Measurements from ENCODE around the gene SLC43A3.

DNA sequence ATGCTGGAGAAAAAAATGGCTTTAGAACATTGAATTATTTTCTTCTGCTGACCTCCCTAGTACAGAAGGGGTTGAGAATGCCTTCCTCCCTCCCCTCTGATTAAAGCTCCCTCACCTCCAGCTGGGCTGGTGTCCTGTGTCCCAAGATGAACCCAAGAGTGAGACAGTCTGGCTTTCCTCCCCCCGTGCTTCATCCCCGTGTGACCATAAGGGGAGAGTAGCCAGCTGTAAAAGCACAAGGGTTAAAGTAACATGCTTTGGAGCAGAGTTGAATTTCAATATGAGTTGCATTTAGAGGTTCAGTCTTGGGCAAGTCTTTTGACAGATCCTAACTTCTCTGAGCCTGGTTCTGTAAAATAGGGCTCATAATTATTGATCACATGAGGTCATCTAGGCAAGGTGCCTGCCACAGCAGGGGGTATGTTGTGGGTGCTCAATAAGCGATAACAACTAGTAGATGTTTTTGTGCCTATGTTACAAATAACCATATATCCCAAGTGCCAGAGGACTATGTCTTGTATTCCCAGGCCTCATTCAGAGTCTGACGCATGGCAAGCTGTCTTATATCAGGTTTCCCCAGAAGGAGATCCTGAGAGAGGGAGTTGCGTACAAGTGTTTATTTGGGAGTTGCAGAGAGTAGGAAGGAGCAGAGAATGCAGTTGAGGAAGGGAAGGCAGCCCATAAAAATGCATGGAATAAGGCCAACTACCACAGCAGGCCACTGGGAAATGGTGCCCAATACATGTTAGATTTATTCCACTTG is 40.6 kb downstream of the SLC43A3 start:
- TF ChIP-seq POLR2A (IDR thresholded peaks at IDR 0.05) (no peak), EP300 (IDR thresholded peaks at IDR 0.05) (no peak)
- TF ChIP-seq, protein P1, sequence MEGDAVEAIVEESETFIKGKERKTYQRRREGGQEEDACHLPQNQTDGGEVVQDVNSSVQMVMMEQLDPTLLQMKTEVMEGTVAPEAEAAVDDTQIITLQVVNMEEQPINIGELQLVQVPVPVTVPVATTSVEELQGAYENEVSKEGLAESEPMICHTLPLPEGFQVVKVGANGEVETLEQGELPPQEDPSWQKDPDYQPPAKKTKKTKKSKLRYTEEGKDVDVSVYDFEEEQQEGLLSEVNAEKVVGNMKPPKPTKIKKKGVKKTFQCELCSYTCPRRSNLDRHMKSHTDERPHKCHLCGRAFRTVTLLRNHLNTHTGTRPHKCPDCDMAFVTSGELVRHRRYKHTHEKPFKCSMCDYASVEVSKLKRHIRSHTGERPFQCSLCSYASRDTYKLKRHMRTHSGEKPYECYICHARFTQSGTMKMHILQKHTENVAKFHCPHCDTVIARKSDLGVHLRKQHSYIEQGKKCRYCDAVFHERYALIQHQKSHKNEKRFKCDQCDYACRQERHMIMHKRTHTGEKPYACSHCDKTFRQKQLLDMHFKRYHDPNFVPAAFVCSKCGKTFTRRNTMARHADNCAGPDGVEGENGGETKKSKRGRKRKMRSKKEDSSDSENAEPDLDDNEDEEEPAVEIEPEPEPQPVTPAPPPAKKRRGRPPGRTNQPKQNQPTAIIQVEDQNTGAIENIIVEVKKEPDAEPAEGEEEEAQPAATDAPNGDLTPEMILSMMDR (IDR thresholded peaks at IDR 0.05), result no peak

Data from gastroesophageal sphincter (tissue), 3 donors.